NCI-H748 treated with DMSO at 0.1 percent for 48 hours (cell line): Measurements from ENCODE around the gene AANAT.

Experiments
- DNase-seq: peaks from one replicate; lab custom pipeline; 2025; lab: John Stamatoyannopoulos, UW

The AANAT gene

GRCh38 chr17:76442341-76443338, 24.8 kb upstream of the AANAT start:
- DNase-seq: no peak

GRCh38 chr17:76444518-76445311, 22.7 kb upstream of the AANAT start:
- DNase-seq: no peak

GRCh38 chr17:76445697-76446448, 21.5 kb upstream of the AANAT start:
- no peak for DNase-seq

- no peak for DNase-seq
These were observed 20.8 kb upstream of the AANAT start for GRCh38 chr17:76446449-76447231.

- DNase-seq: no peak
These were observed 19.3 kb upstream of the AANAT start for GRCh38 chr17:76447931-76448652.

- no peak for DNase-seq
These were observed 18.3 kb upstream of the AANAT start for GRCh38 chr17:76449126-76449525.

- DNase-seq: no peak
These were observed 15.9 kb upstream of the AANAT start for GRCh38 chr17:76451506-76451905.

GRCh38 chr17:76452127-76452659, 15.2 kb upstream of the AANAT start:
- no peak for DNase-seq

GRCh38 chr17:76452660-76453430, 14.6 kb upstream of the AANAT start, which contains the start of gene UBE2O:
TSS of gene UBE2O (minus strand) at chr17:76453152. CDS start at chr17:76453141, 11 bp downstream.
- peak; percentile 82 for DNase-seq

- no peak for DNase-seq
These were observed 14.0 kb upstream of the AANAT start for GRCh38 chr17:76453431-76453743.

- DNase-seq: no peak
These were observed 8.6 kb upstream of the AANAT start for GRCh38 chr17:76458580-76459490.

GRCh38 chr17:76459674-76460073, 7.7 kb upstream of the AANAT start:
- no peak for DNase-seq

GRCh38 chr17:76461765-76462555, 5.4 kb upstream of the AANAT start:
- DNase-seq: no peak

GRCh38 chr17:76462556-76463290, 4.7 kb upstream of the AANAT start:
- no peak for DNase-seq

- no peak for DNase-seq
These were observed 650 bp upstream of the AANAT start for GRCh38 chr17:76466775-76467130.

- no peak for DNase-seq
These were observed 618 bp downstream of the AANAT start for GRCh38 chr17:76467809-76468633.
